SW 1271 (cell line): ENCODE data around the gene PREPL.
"Not testable (repeated sequence)": the region's sequence is repeated elsewhere in the genome, so short reads cannot be mapped to it uniquely, and the experiment has no call there.

Source experiments
- DNase-seq, 2 experiments: peaks; one replicate each; lab custom pipeline; 2025; lab: John Stamatoyannopoulos, UW

Gene PREPL

DNA sequence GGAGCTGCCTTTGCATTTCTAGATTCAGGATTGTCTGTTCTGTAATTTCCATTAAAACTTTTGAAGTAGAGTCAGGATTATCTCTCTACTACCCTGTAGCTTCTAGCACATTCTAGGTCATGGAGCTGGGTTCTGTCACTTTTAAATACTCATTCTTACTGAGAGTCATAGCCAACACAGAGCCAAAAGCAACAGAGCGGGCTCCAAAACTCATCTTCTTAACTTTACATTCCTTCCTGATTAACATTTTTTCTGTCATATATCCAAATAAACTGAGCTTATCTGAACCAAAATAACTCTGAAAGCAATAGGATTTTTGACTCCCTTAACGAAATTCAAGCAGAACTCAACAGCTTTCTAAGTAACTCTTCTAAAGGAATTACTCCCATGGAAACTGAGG is 12.9 kb downstream of the PREPL start:
- DNase-seq = no peak

- no peak for DNase-seq
Measured at GRCh38 chr2:44347526-44347925, 13.8 kb downstream of the PREPL start.

DNA sequence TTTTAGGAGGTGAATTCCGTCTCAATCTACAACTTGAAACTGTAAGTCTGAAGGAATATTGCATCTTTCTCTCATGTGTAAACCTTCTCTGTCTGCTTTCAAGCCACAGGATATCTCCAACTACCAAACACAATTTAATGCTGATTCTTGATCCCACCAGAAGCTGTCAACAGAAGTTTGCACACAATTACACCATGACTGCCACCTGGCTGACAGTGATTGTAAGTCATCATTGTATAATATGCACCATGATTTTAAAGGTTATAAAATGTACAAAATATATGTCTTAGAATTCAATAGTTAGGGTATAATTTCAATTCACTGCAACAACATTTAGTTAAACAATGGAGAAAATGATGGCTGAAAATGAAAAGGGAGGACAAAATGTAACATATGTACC is 18.4 kb downstream of the PREPL start:
- DNase-seq = peak in 1 of 2 experiments; percentile 32

GRCh38 chr2:44335806-44336538 is 25.3 kb downstream of the PREPL start:
- no peak for DNase-seq

DNA sequence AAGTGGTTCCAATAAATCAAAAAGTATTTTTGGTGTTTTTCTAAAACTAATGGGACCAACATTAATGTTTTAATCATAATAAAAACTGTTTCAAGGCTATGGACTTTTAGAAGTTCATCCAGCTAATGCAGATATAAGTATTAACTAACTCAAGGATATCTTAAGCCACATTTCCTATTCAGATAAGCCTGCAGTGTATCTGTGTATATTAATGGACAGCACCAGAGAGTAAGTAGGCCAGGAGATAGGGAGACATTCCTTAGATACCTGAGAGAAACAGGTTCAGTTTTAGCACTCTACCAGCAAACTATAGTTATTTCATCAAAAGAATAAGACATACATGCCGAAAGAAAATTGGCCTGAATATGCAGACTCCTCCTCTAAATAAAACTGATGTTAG is 27.3 kb downstream of the PREPL start:
- no peak for DNase-seq

DNA sequence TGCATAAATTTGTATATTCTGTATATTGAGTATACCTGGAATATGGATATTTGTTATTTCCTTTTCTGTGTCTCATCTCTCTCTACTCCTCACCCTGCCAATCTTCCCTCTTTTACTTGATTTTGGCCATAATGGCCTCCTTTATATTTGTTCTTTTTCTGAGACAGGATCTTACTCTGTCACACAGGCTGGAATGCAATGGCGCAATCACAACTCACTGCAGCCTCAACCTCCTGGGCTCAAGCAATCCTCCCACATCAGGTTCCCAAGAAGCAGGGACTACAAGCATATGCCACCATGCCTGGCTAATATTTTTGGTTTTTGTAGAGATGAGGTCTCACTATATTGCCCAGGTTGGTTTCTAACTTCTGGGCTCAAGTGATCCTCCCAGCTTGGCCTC is 30.5 kb downstream of the PREPL start:
- no peak for DNase-seq

DNA sequence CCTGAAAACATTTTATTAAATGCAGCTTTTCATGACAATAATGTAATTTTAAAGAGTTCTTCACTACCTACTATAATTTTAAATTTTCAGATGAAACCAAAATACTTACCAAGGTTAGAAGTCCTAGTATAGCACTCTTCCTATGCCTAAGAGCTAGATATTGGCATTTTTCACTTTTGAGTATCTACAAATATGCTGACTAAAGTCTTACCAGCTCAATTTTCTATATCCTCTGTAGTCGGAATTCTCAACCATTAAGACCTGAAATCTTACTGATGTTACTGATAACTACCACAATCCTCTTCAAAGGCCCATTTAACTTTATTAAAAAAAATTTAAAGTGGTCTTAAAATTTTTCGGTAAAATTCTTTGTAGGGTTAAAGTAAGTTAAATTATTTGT is 32.0 kb downstream of the PREPL start:
- DNase-seq = no peak

GRCh38 chr2:44328750-44329149 is 32.5 kb downstream of the PREPL start:
- no peak for DNase-seq

GRCh38 chr2:44326548-44327264 is 34.6 kb downstream of the PREPL start:
- DNase-seq = no peak

- no peak for DNase-seq
Measured at GRCh38 chr2:44325897-44326296, 35.4 kb downstream of the PREPL start.

DNA sequence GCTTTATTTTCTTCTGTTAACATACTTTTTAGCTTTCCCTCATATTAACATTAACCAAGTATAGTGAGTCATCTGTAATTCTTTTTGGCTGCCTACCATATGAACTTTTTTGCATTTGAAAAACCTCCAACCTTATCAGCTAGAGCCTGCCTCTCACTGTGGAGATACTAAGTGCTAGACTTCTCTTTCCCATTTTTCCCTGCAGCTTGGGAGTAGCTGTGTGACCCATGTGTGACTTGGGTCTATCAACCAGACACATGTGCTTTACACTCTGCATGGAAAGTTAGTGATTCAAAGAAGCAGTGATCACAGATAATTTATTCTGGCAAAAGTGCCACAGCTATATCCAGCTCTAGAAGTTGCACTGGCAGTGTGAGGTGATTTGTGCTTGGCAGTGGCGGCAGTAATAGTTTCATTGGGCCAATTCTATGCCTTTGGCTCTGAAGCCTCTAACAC is 36.3 kb downstream of the PREPL start:
- DNase-seq = no peak

DNA sequence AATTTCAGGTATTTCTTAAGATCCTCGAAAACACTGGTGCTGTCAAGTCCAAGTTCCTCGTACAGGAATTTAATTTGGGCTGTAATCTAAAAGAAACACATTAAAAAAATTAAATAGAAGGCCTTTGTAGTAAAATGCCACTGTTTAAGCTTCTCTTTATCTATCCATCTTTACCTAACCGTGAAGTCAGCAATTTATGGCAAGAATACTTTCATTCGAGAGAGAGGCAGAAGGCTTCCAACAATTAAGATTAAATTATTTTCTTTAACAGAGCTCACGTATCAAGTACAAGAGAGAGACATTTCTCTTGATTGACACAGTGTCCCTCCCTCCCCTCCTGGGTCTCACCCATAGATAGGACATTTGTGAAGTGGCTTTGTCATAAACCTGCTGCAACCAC is 39.9 kb downstream of the PREPL start:
- no peak for DNase-seq

DNA sequence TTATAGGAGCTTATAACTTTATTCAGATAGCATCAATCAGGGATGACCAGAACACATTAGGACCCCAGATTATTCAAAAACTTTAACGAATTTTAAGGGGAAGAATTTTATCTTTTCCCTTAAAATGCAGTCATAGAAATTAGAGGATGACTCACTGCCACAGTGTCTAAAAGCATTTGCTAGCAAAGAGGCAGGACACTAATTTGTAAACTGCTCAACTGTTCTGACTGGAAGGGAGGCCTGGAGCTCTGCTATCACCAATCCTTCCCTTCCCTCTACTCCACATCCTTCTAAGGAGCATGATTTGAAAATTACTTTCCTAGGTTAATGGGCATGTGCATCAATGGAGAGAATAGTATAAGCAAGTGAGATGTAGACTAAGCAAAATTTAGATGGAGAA is 40.5 kb downstream of the PREPL start:
- DNase-seq = no peak

- no peak for DNase-seq
Measured at GRCh38 chr2:44315945-44316344, 45.3 kb downstream of the PREPL start.

GRCh38 chr2:44314362-44314761 is 46.9 kb downstream of the PREPL start:
- no peak for DNase-seq

- DNase-seq = no peak
Measured at GRCh38 chr2:44310287-44310686, 51.0 kb downstream of the PREPL start.

DNA sequence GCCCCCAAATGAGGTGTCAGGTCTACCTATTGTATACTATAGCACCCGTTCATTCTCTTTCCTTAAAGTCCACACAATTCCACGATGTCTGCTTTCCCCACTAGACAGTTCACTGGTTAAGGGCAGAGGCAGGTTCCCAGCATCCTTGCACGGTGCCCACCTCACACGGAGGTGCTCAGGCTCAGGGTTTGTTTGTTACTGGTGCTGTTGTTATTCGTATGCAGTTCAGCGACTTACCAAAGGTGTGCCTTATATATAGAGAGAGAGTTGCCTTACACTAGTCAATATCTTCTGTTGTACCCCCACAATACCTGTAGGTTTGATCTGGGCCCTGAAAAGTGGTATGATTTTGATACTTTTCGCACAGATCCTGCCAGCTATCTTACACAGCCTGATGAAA is 55.4 kb downstream of the PREPL start:
- DNase-seq = no peak

- DNase-seq = no peak
Measured at GRCh38 chr2:44304258-44304657, 57.0 kb downstream of the PREPL start.

DNA sequence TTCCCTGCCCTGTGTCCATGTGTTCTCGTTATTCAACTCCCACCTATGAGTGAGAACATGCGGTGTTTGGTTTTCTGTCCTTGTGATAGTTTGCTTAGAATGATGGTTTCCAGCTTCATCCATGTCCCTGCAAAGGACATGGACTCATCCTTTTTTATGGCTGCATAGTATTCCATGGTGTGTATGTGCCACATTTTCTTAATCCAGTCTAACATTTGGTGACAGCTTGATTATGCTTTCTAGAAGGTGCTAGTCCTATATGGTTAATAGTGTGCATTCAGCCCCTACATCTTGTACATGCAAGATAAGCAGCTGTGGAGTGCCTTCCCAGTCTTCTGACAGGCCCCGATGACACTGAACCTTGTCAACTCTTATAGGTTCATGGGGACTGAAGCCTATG is 57.5 kb downstream of the PREPL start:
- not testable (repeated sequence) for DNase-seq

- DNase-seq = no peak
Measured at GRCh38 chr2:44301111-44301510, 60.2 kb downstream of the PREPL start.

- DNase-seq = no peak
Measured at GRCh38 chr2:44299635-44300034, 61.7 kb downstream of the PREPL start.

- DNase-seq = no peak
Measured at GRCh38 chr2:44297431-44297830, 63.9 kb downstream of the PREPL start.

DNA sequence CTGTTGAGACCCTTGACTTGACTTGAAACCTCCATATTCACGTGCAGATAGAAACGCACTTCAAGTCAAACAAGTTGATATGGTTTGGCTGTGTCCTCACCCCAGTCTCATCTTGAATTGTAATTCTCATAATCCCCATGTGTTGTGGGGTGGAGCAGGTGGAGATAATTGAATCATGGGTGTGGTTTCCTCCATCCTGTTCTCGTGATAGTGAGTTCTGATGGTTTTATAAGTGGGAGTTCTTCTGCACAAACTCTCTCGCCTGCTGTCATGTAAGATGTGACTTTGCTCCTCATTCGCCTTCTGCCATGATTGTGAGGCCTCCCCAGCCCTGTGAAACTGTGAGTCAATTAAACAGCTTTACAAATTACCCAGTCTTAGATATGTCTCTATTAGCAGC is 64.6 kb downstream of the PREPL start:
- DNase-seq = no peak
